GM23338 (cell line): Measurements from ENCODE around the gene DESI1. TPM values are rescaled to one million over a fixed set of nuclear protein-coding genes. Genes with fewer than 3 reads are reported as not detected.

Experiments used
- ATAC-seq: fragments of 200-7000 bp; cut with Tn5 transposase; 3 replicates; pipeline ENCODE4 v1.9.1; 2020
- DNase-seq: peaks from one replicate; pipeline ENCODE4 v3.0.0-alpha.2; 2015; ENCODE audit warnings: low spot score
- H2AFZ ChIP-seq: fragments of 200-600 bp; sonication (generic); 2 replicates; pipeline ENCODE4 v1.8.0; 2016; ENCODE audit warnings: antibody characterized with exemption, mild to moderate bottlenecking, moderate library complexity
- H3F3A ChIP-seq: fragments of 200-600 bp; sonication (generic); replicated peaks from 2 replicates; pipeline ENCODE4 v1.8.0; 2017; ENCODE audit warnings: antibody characterized with exemption, mixed run types, low read depth
- H3K27ac ChIP-seq: fragments of 200-600 bp; sonication (generic); 2 replicates; pipeline ENCODE4 v1.6.1; 2016; ENCODE audit warnings: low read depth
- H3K27me3 ChIP-seq: fragments of 200-600 bp; sonication (generic); 2 replicates; pipeline ENCODE4 v1.8.0; 2016; ENCODE audit warnings: mild to moderate bottlenecking, mixed run types, moderate library complexity; ENCODE audit not compliant: insufficient read depth
- H3K36me3 ChIP-seq: fragments of 200-600 bp; sonication (generic); 2 replicates; pipeline ENCODE4 v1.8.0; 2016; ENCODE audit warnings: mild to moderate bottlenecking; ENCODE audit not compliant: insufficient read depth
- H3K4me1 ChIP-seq: fragments of 200-600 bp; sonication (generic); 2 replicates; pipeline ENCODE4 v1.8.0; 2016; ENCODE audit warnings: mild to moderate bottlenecking, moderate library complexity; ENCODE audit not compliant: insufficient read depth
- H3K4me2 ChIP-seq: fragments of 200-600 bp; sonication (generic); 2 replicates; pipeline ENCODE4 v1.7.1; 2017; ENCODE audit warnings: mixed run types
- H3K4me3 ChIP-seq: fragments of 200-600 bp; sonication (generic); 2 replicates; pipeline ENCODE4 v1.6.1; 2016; ENCODE audit warnings: mixed run types
- H3K79me2 ChIP-seq: fragments of 200-600 bp; sonication (generic); replicated peaks from 2 replicates; pipeline ENCODE4 v1.8.0; 2017; ENCODE audit warnings: mild to moderate bottlenecking; ENCODE audit not compliant: insufficient read depth
- H3K9me2 ChIP-seq: fragments of 200-600 bp; sonication (generic); 2 replicates; pipeline ENCODE4 v1.8.0; 2017; ENCODE audit not compliant: insufficient read depth
- H4K20me1 ChIP-seq: fragments of 200-600 bp; sonication (generic); replicated peaks from 2 replicates; pipeline ENCODE4 v1.8.0; 2017; ENCODE audit warnings: mild to moderate bottlenecking; ENCODE audit not compliant: insufficient read depth
- H3K27ac Mint-ChIP-seq: 2 replicates; pipeline ENCODE4 v1.8.0; 2020; ENCODE audit warnings: inconsistent platforms, mild to moderate bottlenecking, moderate library complexity, mixed read lengths
- H3K27me3 Mint-ChIP-seq: 3 replicates; pipeline ENCODE4 v1.8.0; 2022; ENCODE audit warnings: low read depth, mild to moderate bottlenecking, moderate library complexity, mixed read lengths, inconsistent platforms; ENCODE audit not compliant: insufficient read depth, poor library complexity
- H3K36me3 Mint-ChIP-seq: 3 replicates; pipeline ENCODE4 v1.8.0; 2021; ENCODE audit warnings: low read depth, mild to moderate bottlenecking, inconsistent platforms, moderate library complexity, mixed read lengths
- H3K4me1 Mint-ChIP-seq: 3 replicates; pipeline ENCODE4 v1.8.0; 2020; ENCODE audit warnings: mild to moderate bottlenecking, inconsistent platforms, mixed read lengths
- H3K4me3 Mint-ChIP-seq: 3 replicates; pipeline ENCODE4 v1.8.0; 2021; ENCODE audit warnings: moderate library complexity, mild to moderate bottlenecking, inconsistent platforms, mixed read lengths
- H3K9me3 Mint-ChIP-seq: 3 replicates; pipeline ENCODE4 v1.8.0; 2020; ENCODE audit warnings: moderate library complexity, mild to moderate bottlenecking, inconsistent platforms, mixed read lengths
- EZH2 ChIP-seq: fragments of 200-600 bp; sonication (generic); IDR thresholded peaks from one replicate; pipeline ENCODE4 v1.8.0; 2017; ENCODE audit warnings: antibody characterized with exemption, mild to moderate bottlenecking, low read depth; ENCODE audit not compliant: unreplicated experiment
- JUNB ChIP-seq: IDR thresholded peaks from one replicate; pipeline ENCODE4 v1.6.1; 2016; ENCODE audit warnings: antibody characterized with exemption; ENCODE audit not compliant: unreplicated experiment
- POLR2AphosphoS5 ChIP-seq: IDR thresholded peaks from 2 replicates; pipeline ENCODE4 v1.6.1; 2016; ENCODE audit warnings: antibody characterized with exemption, low read depth
- STAT1 ChIP-seq: IDR thresholded peaks from one replicate; pipeline ENCODE4 v1.6.1; 2016; ENCODE audit warnings: antibody characterized with exemption; ENCODE audit not compliant: unreplicated experiment
- ZNF331 ChIP-seq: fragments of 250-450 bp; sonication (Bioruptor Pico); IDR thresholded peaks from 2 replicates; pipeline ENCODE4 v1.5.0; 2020; ENCODE audit warnings: low read depth, mild to moderate bottlenecking, moderate library complexity
- ZNF462 ChIP-seq: fragments of 250-450 bp; sonication (Bioruptor Pico); IDR thresholded peaks from 2 replicates; pipeline ENCODE4 v1.5.0; 2020; ENCODE audit warnings: mild to moderate bottlenecking, moderate library complexity
- polyA plus RNA-seq: library from polyadenylated mRNA; unstranded; fragments of >200 nt; fragmentation: Nextera tagmentation; extraction: Ambion mirVana; gene quantifications from 2 replicates; pipeline ENCODE4 v1.2.1, GENCODE V29; 2016
- total RNA-seq: library from RNA; depleted of rRNA; stranded (reverse); fragments of >200 nt; shearing (Covaris generic); gene quantifications from 2 replicates; pipeline ENCODE4 v1.2.3, GENCODE V29; 2014
- TF ChIP-seq, protein P1 (sequence below), 2 experiments: fragments of 200-600 bp in 1 of 2; sonication (generic) in 1 of 2; conservative IDR thresholded peaks; 2 replicates each; pipeline versions ENCODE4 v1.5.1 to v1.6.1; 2016 to 2017; ENCODE audit warnings: antibody characterized with exemption in 2 of 2, low read depth in 2 of 2, mild to moderate bottlenecking in 2 of 2, moderate library complexity in 1 of 2

DESI1 gene
- total and polyA plus RNA-seq, 2 experiments from 2014 or later = 33.7 to 53.8 TPM

- H3K4me2 ChIP-seq = peak overlapping the region; percentile 65; the same call in 1 of the 2 replicates
- no peak for ATAC-seq
- no peak for DNase-seq
Observed at GRCh38 chr22:41562461-41562860, 58.4 kb downstream of the DESI1 start.

DNA sequence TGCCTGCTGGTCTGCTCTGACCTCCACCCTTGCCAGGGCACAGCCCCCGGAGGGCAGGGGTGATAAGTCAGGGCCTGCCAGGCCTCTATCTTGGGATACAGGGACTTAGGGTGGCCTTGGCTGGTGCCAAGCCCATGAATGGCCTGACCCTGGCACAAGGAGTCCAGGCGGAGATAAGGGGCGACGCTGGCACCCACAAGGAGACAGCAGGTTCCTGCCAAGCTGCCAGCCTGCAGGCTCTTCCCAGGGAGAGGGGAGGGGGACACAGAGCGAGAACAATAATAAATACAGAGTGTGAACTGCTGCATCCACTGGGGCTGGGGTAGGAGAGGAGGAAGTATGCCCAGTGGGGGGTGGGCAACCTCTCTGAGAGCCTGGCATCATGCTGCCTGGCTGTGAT is 59.1 kb downstream of the DESI1 start:
- H3K4me1 ChIP-seq = peaks cover 26% of the 10 kb centered on the region
- H3K4me2 ChIP-seq = peak overlapping the region; percentile 62; the same call in 1 of the 2 replicates
- no peak for DNase-seq

More at GRCh38 chr22:41562461-41562860, 58.4 kb downstream of the DESI1 start:
- H3K4me3 Mint-ChIP-seq = no peak overlapping the region
- no peak overlapping the region for H3K4me3 ChIP-seq
- no peaks in the 10 kb centered on the region for H4K20me1 ChIP-seq
- peaks cover 40% of the 10 kb centered on the region for H3K4me1 Mint-ChIP-seq
- no peaks in the 10 kb centered on the region for H3K79me2 ChIP-seq
- H3F3A ChIP-seq = no peaks in the 10 kb centered on the region
- H3K9me3 Mint-ChIP-seq = no peaks in the 10 kb centered on the region
- H3K9me2 ChIP-seq = no peaks in the 10 kb centered on the region
- no peak for TF ChIP-seq EZH2
- TF ChIP-seq, protein P1, sequence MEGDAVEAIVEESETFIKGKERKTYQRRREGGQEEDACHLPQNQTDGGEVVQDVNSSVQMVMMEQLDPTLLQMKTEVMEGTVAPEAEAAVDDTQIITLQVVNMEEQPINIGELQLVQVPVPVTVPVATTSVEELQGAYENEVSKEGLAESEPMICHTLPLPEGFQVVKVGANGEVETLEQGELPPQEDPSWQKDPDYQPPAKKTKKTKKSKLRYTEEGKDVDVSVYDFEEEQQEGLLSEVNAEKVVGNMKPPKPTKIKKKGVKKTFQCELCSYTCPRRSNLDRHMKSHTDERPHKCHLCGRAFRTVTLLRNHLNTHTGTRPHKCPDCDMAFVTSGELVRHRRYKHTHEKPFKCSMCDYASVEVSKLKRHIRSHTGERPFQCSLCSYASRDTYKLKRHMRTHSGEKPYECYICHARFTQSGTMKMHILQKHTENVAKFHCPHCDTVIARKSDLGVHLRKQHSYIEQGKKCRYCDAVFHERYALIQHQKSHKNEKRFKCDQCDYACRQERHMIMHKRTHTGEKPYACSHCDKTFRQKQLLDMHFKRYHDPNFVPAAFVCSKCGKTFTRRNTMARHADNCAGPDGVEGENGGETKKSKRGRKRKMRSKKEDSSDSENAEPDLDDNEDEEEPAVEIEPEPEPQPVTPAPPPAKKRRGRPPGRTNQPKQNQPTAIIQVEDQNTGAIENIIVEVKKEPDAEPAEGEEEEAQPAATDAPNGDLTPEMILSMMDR (conservative IDR thresholded peaks at IDR 0.05; ENCODE audit: low read depth in 2 of 2) = 0 out of 4 replicates have a peak, but pooled peaks of 1 of the 2 experiments have one; percentile 11
- peak overlapping the region; percentile 31; the same call in 1 of the 2 replicates for H3K27ac Mint-ChIP-seq
- no peaks in the 10 kb centered on the region for H3K36me3 Mint-ChIP-seq
- peaks cover 22% of the 10 kb centered on the region for H3K27me3 Mint-ChIP-seq
- no peaks in the 10 kb centered on the region for H3K27me3 ChIP-seq
- no peak overlapping the region for H3K27ac ChIP-seq
- H3K4me1 ChIP-seq = peaks cover 26% of the 10 kb centered on the region
- H2AFZ ChIP-seq = no peak overlapping the region; the same call in 1 of the 2 replicates
- H3K36me3 ChIP-seq = no peaks in the 10 kb centered on the region

DNA sequence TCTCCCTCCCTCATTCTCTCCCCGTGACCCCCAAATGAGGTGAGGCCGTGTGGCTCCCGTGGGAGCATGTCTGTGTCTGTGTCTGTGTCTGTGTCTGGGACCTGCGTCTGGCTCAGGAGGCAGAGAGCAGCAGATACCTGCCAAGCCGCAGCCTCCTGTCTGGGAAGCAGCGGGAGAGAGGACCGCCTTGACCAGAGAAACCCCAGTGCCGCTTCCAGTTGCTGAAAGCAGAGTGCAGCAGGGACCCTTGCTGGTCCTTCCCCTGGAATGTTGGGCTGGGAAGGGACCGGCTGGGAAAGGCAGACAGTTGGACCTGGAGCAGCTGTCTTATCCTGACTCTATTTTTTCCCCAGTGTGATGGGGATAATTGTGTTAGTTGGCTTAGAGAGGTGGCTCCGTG is 59.5 kb downstream of the DESI1 start:
- no peaks in the 10 kb centered on the region for H3K36me3 ChIP-seq
- no peaks in the 10 kb centered on the region for H4K20me1 ChIP-seq
- DNase-seq = peak; percentile 47
- H3K4me1 Mint-ChIP-seq = peaks cover 45% of the 10 kb centered on the region
- no peaks in the 10 kb centered on the region for H3K27me3 ChIP-seq
- no peak overlapping the region for H3K27ac Mint-ChIP-seq
- peak overlapping the region; percentile 41; the same call in 1 of the 2 replicates for H3K4me3 ChIP-seq
- H3K36me3 Mint-ChIP-seq = no peaks in the 10 kb centered on the region
- no peaks in the 10 kb centered on the region for H3F3A ChIP-seq
- peak overlapping the region; percentile 66; the same call in 1 of the 2 replicates for H3K4me2 ChIP-seq
- ATAC-seq = peak; percentile 41
- H3K79me2 ChIP-seq = no peaks in the 10 kb centered on the region
- H2AFZ ChIP-seq = peak overlapping the region; percentile 91
- no peaks in the 10 kb centered on the region for H3K9me2 ChIP-seq
- peaks cover 26% of the 10 kb centered on the region for H3K4me1 ChIP-seq
- peaks cover 22% of the 10 kb centered on the region for H3K27me3 Mint-ChIP-seq
- no peak overlapping the region for H3K27ac ChIP-seq
- peak overlapping the region; percentile 53 for H3K4me3 Mint-ChIP-seq
- H3K9me3 Mint-ChIP-seq = no peaks in the 10 kb centered on the region
- TF ChIP-seq STAT1 = no peak
- no peak for TF ChIP-seq ZNF462 (CRISPR knock-in tag)
- no peak for TF ChIP-seq ZNF331 (CRISPR knock-in tag)
- no peak for TF ChIP-seq JUNB

More for the DNA sequence above, 59.1 kb downstream of the DESI1 start:
- Histone ChIP-seq H2AFZ (peak overlapping the region; percentile 91), H3K36me3 (no peaks in the 10 kb centered on the region), H3K9me2 (no peaks in the 10 kb centered on the region), H3F3A (no peaks in the 10 kb centered on the region), H3K27ac (no peak overlapping the region), H3K27me3 (no peaks in the 10 kb centered on the region), H4K20me1 (no peaks in the 10 kb centered on the region), H3K4me3 (no peak overlapping the region; the same call in 1 of the 2 replicates), H3K79me2 (no peaks in the 10 kb centered on the region)
- Mint-ChIP-seq H3K9me3 (no peaks in the 10 kb centered on the region), H3K36me3 (no peaks in the 10 kb centered on the region), H3K4me3 (peak overlapping the region; percentile 53; the same call in 1 of the 3 replicates), H3K4me1 (peaks cover 45% of the 10 kb centered on the region), H3K27me3 (peaks cover 22% of the 10 kb centered on the region), H3K27ac (no peak overlapping the region)
- ATAC-seq = no peak
- TF ChIP-seq EZH2 = no peak
- TF ChIP-seq POLR2AphosphoS5 = no peak
